NCI-H524 treated with DMSO at 0.1 percent for 48 hours (cell line): ENCODE measurements around the gene KXD1.
"Not testable (repeated sequence)": the region's sequence is repeated elsewhere in the genome, so short reads cannot be mapped to it uniquely, and the experiment has no call there.

Source experiments
- DNase-seq: peaks from one replicate; lab custom pipeline; 2025; lab: John Stamatoyannopoulos, UW

Gene KXD1

DNA sequence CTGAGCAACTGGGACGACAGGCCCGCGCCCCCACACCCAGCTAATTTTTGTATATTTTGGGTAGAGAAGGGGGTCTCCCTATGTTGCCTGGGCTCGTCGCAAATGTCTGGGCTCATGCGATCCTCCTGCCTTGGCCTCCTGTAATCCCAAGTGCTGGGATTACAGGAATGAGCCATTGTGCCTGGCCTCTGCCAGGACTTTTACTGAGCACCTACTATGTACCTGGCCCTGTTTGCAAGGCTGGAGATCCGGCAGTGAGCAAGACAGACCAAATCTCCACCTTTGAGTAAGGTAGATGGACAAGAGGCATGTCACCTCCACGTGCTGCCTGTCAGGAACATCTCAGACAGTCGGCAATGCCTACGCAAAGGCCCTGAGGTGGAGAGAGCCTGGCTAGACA is 21.2 kb upstream of the KXD1 start:
- no peak for DNase-seq

- DNase-seq, result no peak
Observed at GRCh38 chr19:18537431-18537830, 20.2 kb upstream of the KXD1 start.

- DNase-seq, result no peak
Observed at GRCh38 chr19:18538115-18538514, 19.6 kb upstream of the KXD1 start.

DNA sequence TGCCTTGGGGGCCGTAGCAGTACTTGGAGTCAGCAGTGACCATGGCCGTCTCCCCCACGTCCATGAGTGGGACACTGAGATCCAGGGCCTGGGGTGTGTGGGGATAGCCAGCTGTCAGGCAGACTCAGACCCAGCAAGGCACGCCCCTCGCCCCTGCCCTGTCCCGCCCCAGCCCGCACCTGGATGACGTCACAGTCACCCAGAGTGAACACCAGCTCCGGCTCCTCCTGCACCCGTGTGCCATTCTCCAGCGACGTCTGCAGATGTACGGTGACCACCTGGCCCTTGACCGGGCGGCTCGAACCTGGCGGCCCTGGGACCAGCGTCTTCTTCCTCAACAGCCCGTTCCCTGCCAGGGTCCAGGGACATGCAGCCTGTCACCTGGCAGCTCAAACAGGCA is 18.3 kb upstream of the KXD1 start:
- DNase-seq, result no peak

- DNase-seq, result not testable (repeated sequence)
Observed at GRCh38 chr19:18540200-18540599, 17.5 kb upstream of the KXD1 start.

GRCh38 chr19:18541258-18541991 is 16.2 kb upstream of the KXD1 start:
- no peak for DNase-seq

GRCh38 chr19:18541992-18542940 is 15.4 kb upstream of the KXD1 start:
- no peak for DNase-seq

DNA sequence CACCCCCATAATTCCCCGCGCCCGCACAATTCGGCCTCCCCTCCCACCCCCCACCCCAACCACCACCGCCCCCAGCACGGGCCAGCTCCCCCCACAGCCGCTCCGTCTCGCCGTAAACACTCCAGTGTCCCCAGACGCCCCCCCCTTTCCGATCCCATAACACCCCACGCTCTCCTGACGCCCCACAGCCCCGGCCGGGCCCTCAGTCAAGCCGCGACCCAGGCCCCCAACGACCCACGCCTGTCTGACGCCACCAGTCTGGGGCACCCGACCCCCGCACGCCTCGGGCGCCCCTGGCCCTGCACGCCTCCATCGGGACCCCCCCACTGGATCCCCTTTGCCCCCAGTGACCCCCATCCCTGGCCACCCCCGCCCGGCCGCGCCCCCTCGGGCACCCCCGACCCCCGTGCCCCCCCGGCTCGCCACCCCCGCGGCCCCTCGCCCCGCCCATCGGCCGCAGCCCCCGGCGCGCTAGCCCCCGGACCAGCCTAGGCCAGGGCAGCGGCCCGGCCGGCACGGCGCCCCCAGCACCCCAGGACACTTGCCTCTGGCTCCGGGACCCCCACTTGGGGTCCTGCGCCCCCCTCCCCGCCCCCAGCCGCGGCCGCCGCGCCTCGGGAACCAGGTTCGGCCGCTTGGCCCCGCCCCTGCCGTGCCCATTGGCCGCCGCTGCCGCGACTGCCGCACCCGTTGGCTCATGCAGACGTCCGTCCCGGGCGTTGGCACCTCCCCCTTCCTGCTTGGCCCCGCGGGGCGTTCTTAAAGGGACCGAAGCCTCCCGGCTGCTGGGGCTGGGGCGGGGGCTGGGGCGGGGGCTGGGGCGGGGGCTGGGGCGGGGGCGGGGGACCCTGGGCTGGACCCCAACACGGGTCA is 14.5 kb upstream of the KXD1 start, which contains the start of gene FKBP8:
Gene FKBP8, minus strand, starts transcription at position 633 of the 873 bp plus-strand sequence. CDS start 1,603 bp downstream, outside the sequence.
- DNase-seq, result peak; percentile 46

- DNase-seq, result no peak
Observed at GRCh38 chr19:18543814-18544475, 13.7 kb upstream of the KXD1 start.

DNA sequence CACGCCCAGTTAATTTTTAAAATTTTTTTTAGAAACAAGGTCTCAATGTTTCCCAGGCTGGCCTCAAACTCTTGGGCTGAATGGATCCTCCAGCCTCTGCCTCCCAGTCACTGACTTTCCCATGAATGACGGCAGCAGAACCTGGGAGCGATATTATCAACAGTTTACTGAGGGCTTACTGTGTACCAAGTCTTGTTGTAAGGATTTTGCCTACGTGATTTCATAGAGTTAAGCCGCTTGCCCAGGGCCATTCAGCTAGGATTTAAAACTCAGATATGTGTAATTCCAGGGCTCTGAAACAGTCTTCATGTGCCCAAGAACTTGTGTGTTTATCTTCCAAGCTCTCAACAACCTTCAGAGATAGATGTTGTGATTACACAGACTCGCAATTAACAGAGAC is 6.0 kb upstream of the KXD1 start:
- DNase-seq, result no peak

GRCh38 chr19:18558202-18558555 is 509 bp downstream of the KXD1 start:
- DNase-seq, result no peak

GRCh38 chr19:18558604-18559003 is 934 bp downstream of the KXD1 start:
- no peak for DNase-seq

DNA sequence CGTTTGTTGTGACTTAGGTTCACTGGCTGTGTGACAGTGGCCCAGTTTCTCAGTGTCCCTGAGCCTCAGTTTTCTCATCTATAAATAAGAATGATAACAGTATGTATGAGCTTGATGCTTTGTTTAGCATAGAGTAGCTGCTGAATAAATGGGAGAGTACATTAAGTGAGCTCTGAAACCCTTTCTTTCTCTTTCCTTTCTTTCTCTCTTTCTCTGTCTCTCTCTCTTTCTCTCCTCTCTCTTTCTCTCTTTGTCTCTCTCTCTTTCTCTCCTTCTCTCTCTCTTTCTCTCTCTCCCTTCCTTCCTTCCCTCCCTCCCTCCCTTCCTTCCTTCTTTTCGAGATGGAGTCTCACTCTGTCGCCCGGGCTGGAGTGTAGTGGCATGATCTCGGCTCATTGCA is 2.0 kb downstream of the KXD1 start:
- DNase-seq, result no peak

DNA sequence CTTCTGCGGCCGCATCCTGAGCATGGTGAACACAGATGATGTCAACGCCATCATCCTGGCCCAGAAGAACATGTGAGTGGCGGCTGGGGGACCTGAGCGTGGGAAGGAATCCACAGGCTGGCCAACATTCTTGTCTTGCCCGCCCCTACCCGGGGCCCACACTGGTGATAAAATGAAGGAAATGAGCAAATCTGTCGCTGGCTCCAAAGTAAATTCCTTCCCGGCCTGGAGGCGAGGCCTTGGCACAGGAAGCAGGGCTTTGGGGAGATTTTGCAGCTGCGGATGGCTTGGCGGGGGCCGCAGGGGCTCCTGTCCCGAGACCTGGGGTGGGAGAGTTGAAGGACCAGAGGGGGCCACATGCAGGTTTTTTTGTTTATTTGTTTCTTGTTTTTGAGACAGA is 4.4 kb downstream of the KXD1 start:
- no peak for DNase-seq

DNA sequence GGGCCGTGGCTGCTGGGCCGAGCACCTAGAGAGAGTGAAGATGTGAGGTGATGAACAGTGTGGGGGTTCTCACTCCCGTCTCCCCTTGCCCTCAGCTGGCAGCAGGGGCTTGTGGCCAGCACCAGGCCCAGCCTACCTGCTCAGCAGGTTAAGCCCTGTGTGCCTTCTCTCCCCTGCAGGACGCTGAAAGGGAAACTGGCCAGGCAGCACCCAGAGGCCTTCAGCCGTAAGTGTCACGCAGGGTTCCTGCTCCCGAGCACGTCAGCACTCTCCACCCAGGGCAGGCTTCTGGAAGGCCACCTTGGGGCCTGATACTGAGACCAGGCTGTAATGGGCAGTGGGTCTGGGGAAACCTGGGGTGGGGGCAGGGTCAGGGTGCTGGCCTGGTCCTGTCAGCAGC is 9.3 kb downstream of the KXD1 start:
- no peak for DNase-seq

- DNase-seq, result no peak
Observed at GRCh38 chr19:18568367-18568766, 10.7 kb downstream of the KXD1 start.

GRCh38 chr19:18571564-18572344 is 14.1 kb downstream of the KXD1 start, which contains the start of gene UBA52:
TSS of gene UBA52 (plus strand) at chr19:18571857. CDS start at chr19:18573301, 1,444 bp downstream.
- DNase-seq, result peak; percentile 83

DNA sequence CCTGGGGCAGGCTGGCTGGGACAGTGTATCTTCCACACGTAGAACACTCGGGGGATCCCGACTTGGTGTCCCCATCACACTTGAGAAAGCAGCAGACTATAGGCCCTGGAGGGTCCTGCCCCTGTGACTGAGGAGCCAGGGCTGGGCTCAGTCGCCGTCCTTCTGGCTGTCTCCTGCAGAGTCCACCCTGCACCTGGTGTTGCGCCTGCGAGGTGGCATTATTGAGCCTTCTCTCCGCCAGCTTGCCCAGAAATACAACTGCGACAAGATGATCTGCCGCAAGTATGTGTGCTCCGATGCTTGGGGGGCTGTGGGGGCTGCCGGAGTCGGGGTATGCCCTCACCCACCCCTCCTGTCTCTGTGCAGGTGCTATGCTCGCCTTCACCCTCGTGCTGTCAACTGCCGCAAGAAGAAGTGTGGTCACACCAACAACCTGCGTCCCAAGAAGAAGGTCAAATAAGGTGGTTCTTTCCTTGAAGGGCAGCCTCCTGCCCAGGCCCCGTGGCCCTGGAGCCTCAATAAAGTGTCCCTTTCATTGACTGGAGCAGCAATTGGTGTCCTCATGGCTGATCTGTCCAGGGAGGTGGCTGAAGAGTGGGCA is 17.1 kb downstream of the KXD1 start:
- DNase-seq, result no peak

DNA sequence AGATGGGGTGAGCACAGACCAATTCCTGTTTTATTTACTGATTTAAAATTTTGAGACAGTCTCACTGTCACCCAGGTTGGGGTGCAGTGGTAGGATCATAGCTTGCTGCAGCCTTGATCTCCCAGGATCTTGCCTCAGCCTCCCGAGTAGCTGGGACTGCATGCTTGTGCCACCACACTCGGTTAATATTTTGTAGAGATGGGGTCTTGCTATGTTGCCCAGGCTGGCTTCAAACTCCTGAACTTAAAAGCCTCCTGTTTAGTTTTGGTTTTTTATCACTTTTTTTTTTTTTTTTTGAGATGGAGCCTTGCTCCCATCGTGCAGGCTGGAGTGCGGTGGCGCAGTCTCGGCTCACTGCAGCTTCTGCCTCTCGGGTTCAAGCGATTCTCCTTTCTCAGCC is 18.7 kb downstream of the KXD1 start:
- DNase-seq, result no peak

GRCh38 chr19:18577365-18577914 is 19.8 kb downstream of the KXD1 start:
- no peak for DNase-seq
